CD4-positive, alpha-beta T cell treated with Interleukin-15 for 1 hour (primary cell): Measurements from ENCODE around the gene TSPAN32.
A peak's percentile ranks its signal among the peaks of the same experiment; 100 is the strongest.

Experiments
- DNase-seq: peaks from one replicate; pipeline ENCODE4 v3.0.0-alpha.2; 2020

TSPAN32 gene

GRCh38 chr11:2301631-2302305, at the start of gene TSPAN32, which contains the start of gene C11orf21:
TSPAN32 (plus strand) TSS chr11:2302013; CDS start chr11:2302150, 137 bp downstream.
C11orf21 (minus strand) TSS chr11:2301918; CDS start chr11:2301808, 110 bp downstream.
- DNase-seq = peak; percentile 79

GRCh38 chr11:2252018-2252417, 49.8 kb upstream of the TSPAN32 start:
- no peak for DNase-seq

GRCh38 chr11:2256293-2256913, 45.4 kb upstream of the TSPAN32 start:
- DNase-seq = no peak

GRCh38 chr11:2256951-2257700, 44.7 kb upstream of the TSPAN32 start:
- DNase-seq = no peak

GRCh38 chr11:2258501-2259465, 43.0 kb upstream of the TSPAN32 start:
- no peak for DNase-seq

GRCh38 chr11:2259466-2259830, 42.4 kb upstream of the TSPAN32 start:
- DNase-seq = no peak

GRCh38 chr11:2259897-2260451, 41.8 kb upstream of the TSPAN32 start:
- DNase-seq = no peak

- DNase-seq = no peak
Measured at GRCh38 chr11:2260491-2261364, 41.1 kb upstream of the TSPAN32 start.

- DNase-seq = no peak
Measured at GRCh38 chr11:2261436-2262230, 40.2 kb upstream of the TSPAN32 start.

GRCh38 chr11:2262301-2263070, 39.3 kb upstream of the TSPAN32 start:
- no peak for DNase-seq

GRCh38 chr11:2263071-2263565, 38.7 kb upstream of the TSPAN32 start:
- no peak for DNase-seq

GRCh38 chr11:2263724-2264360, 38.0 kb upstream of the TSPAN32 start:
- no peak for DNase-seq

GRCh38 chr11:2264366-2265053, 37.3 kb upstream of the TSPAN32 start:
- no peak for DNase-seq

- DNase-seq = peak; percentile 52
Measured at GRCh38 chr11:2265396-2265795, 36.4 kb upstream of the TSPAN32 start.

GRCh38 chr11:2265854-2266585, 35.8 kb upstream of the TSPAN32 start:
- DNase-seq = no peak

GRCh38 chr11:2266586-2267305, 35.1 kb upstream of the TSPAN32 start:
- no peak for DNase-seq

- DNase-seq = no peak
Measured at GRCh38 chr11:2267306-2267850, 34.4 kb upstream of the TSPAN32 start.
